Measurements from ENCODE around the gene PCCA.

The PCCA gene

DNA sequence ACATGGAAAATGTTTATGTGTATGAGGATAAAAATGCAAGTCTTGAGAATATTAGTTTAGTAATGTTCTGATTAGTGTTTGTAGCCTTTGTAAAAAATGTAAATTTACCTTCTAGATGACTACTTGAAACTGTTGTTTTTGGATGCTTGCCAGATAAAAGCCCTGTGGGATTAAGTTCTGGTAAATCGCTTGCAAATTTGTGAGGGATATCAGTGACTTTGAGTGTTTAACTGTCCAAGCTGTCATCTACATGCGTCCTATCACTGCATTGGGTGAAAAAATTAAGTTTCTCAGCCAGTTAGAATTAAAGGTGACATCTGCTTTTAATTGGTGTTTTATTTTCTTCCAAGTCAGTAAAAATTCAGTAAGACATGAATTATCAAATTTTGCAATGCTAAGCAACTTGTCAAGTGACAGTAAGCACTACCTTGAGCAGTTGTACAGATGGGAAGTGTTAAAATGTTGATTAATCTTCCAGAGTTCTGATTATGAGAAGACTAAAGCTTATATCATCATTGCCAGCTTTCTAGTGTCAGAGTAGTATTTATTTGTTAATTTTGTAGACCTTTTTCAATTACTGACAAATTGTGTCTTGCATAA, 88.0 kb downstream of the PCCA start:
- Histone ChIP-seq H3K9ac (ENCODE audit: insufficient read length, low read depth) (no peak overlapping the region), H3K4me1 (ENCODE audit: insufficient read depth, insufficient read length) (no peaks in the 10 kb centered on the region), H3K4me3 (ENCODE audit: insufficient read length, low read depth) (no peak overlapping the region), H3K36me3 (ENCODE audit: insufficient read depth, insufficient read length, low read length) (no peaks in the 10 kb centered on the region), H3K27me3 (ENCODE audit: insufficient read depth, insufficient read length) (no peaks in the 10 kb centered on the region), H3K9me3 (ENCODE audit: insufficient read depth, low read length) (peaks cover 11% of the 10 kb centered on the region; the same call in 1 of the 2 replicates)
- DNase-seq (ENCODE audit: low read depth, low spot score): no peak
- no peak for TF ChIP-seq YY1 (IDR thresholded peaks at IDR 0.05; ENCODE audit: insufficient read depth, insufficient read length)
- TF ChIP-seq ZNF274 (IDR thresholded peaks at IDR 0.05; ENCODE audit: low read depth, low read length): no peak
- TF ChIP-seq SUZ12 (IDR thresholded peaks at IDR 0.05; ENCODE audit: extremely low read depth, insufficient read depth, insufficient read length): no peak

DNA sequence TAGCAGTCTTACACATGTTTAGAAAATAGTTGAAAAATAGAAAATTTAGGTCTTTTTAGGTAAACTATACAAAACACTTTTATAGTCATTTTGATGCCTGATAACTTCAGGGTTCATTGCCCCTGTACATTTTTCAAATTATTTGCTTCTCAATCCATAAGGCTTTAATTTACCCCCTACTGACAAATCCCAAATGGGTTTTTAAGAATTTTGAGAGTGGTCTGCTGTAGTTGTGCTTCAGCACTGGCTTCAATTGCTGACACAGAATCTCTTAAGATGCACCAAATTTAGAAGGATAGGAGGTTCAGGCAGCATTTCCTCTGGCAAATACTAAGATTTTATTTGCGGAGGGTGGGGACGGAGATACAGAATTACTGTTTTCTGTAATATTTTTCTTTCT, 89.4 kb downstream of the PCCA start:
- no peak for DNase-seq (ENCODE audit: low read depth, low spot score)
- Histone ChIP-seq H3K9ac (ENCODE audit: insufficient read length, low read depth) (no peak overlapping the region), H3K9me3 (ENCODE audit: insufficient read depth, low read length) (peaks cover 6% of the 10 kb centered on the region; the same call in 1 of the 2 replicates), H3K27me3 (ENCODE audit: insufficient read depth, insufficient read length) (no peaks in the 10 kb centered on the region), H3K4me1 (ENCODE audit: insufficient read depth, insufficient read length) (no peaks in the 10 kb centered on the region), H3K36me3 (ENCODE audit: insufficient read depth, insufficient read length, low read length) (no peaks in the 10 kb centered on the region), H3K4me3 (ENCODE audit: insufficient read length, low read depth) (no peak overlapping the region)
- TF ChIP-seq ZNF274 (IDR thresholded peaks at IDR 0.05; ENCODE audit: low read depth, low read length) (no peak), SUZ12 (IDR thresholded peaks at IDR 0.05; ENCODE audit: extremely low read depth, insufficient read depth, insufficient read length) (no peak), YY1 (IDR thresholded peaks at IDR 0.05; ENCODE audit: insufficient read depth, insufficient read length) (no peak)

GRCh38 chr13:100179276-100179675, 90.4 kb downstream of the PCCA start:
- H3K9me3 ChIP-seq (ENCODE audit: insufficient read depth, low read length): no peaks in the 10 kb centered on the region
- H3K4me3 ChIP-seq (ENCODE audit: insufficient read length, low read depth): no peak overlapping the region
- no peaks in the 10 kb centered on the region for H3K36me3 ChIP-seq (ENCODE audit: insufficient read depth, insufficient read length, low read length)
- TF ChIP-seq YY1 (IDR thresholded peaks at IDR 0.05; ENCODE audit: insufficient read depth, insufficient read length) (no peak), SUZ12 (IDR thresholded peaks at IDR 0.05; ENCODE audit: extremely low read depth, insufficient read depth, insufficient read length) (no peak), ZNF274 (IDR thresholded peaks at IDR 0.05; ENCODE audit: low read depth, low read length) (no peak)
- no peaks in the 10 kb centered on the region for H3K4me1 ChIP-seq (ENCODE audit: insufficient read depth, insufficient read length)
- no peak overlapping the region for H3K9ac ChIP-seq (ENCODE audit: insufficient read length, low read depth)
- H3K27me3 ChIP-seq (ENCODE audit: insufficient read depth, insufficient read length): no peaks in the 10 kb centered on the region
- no peak for DNase-seq (ENCODE audit: low read depth, low spot score)

DNA sequence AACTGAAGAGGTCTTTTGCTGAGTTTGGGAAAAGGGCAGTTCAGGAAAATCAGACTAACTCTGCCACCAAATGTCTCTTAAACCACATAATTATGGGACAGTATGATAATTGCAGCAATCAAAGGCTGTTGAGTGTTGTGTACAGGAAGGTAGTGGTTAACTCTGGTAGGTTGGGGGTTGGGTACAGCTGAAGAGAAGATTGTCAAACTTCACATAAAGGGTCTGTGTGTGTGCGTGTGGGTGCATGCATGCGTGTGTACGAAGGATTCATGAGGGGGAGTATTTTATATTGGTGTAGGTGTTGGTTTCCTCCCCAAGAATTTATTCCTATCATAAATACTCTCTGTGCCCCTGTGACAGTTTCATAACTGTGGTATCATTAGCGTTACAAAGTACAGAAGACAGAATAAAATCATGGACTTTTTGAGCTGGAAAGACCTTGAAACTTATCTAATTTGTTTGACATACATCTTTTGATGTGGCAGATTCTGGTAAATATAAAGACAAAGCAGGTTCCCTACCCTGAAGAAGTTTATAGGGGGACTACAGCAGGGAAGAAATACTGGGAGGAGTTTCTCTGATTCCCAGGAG, 94.1 kb downstream of the PCCA start:
- no peak overlapping the region for H3K4me3 ChIP-seq (ENCODE audit: insufficient read length, low read depth)
- no peaks in the 10 kb centered on the region for H3K36me3 ChIP-seq (ENCODE audit: insufficient read depth, insufficient read length, low read length)
- H3K9ac ChIP-seq (ENCODE audit: insufficient read length, low read depth): no peak overlapping the region
- H3K9me3 ChIP-seq (ENCODE audit: insufficient read depth, low read length): no peaks in the 10 kb centered on the region
- no peak for DNase-seq (ENCODE audit: low read depth, low spot score)
- H3K4me1 ChIP-seq (ENCODE audit: insufficient read depth, insufficient read length): no peaks in the 10 kb centered on the region
- H3K27me3 ChIP-seq (ENCODE audit: insufficient read depth, insufficient read length): no peaks in the 10 kb centered on the region
- TF ChIP-seq SUZ12 (IDR thresholded peaks at IDR 0.05; ENCODE audit: extremely low read depth, insufficient read depth, insufficient read length): no peak
- TF ChIP-seq ZNF274 (IDR thresholded peaks at IDR 0.05; ENCODE audit: low read depth, low read length): no peak
- no peak for TF ChIP-seq YY1 (IDR thresholded peaks at IDR 0.05; ENCODE audit: insufficient read depth, insufficient read length)

DNA sequence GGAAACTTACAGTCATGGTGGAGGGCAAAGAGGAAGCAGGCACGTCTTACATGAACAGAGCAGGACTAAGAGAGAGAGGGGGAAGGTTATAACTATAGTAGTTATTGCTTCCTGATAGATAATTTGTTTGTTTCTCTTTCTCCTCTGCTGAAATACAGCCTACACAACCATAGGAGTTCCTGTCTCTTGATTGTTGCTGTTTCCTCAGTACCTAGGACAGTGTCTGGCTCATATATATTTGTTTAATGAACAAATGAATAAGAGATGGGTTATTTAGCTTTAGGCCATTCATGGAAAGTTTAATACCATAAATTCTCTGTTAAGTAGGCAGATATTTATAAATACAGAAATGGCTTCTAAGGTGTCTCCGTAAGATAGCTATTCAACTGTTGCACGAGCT, 95.2 kb downstream of the PCCA start:
- DNase-seq (ENCODE audit: low read depth, low spot score): no peak
- no peaks in the 10 kb centered on the region for H3K4me1 ChIP-seq (ENCODE audit: insufficient read depth, insufficient read length)
- no peak overlapping the region for H3K4me3 ChIP-seq (ENCODE audit: insufficient read length, low read depth)
- no peaks in the 10 kb centered on the region for H3K9me3 ChIP-seq (ENCODE audit: insufficient read depth, low read length)
- H3K27me3 ChIP-seq (ENCODE audit: insufficient read depth, insufficient read length): no peaks in the 10 kb centered on the region
- H3K9ac ChIP-seq (ENCODE audit: insufficient read length, low read depth): no peak overlapping the region
- TF ChIP-seq YY1 (IDR thresholded peaks at IDR 0.05; ENCODE audit: insufficient read depth, insufficient read length): no peak
- TF ChIP-seq ZNF274 (IDR thresholded peaks at IDR 0.05; ENCODE audit: low read depth, low read length): no peak
- no peak for TF ChIP-seq SUZ12 (IDR thresholded peaks at IDR 0.05; ENCODE audit: extremely low read depth, insufficient read depth, insufficient read length)
- no peaks in the 10 kb centered on the region for H3K36me3 ChIP-seq (ENCODE audit: insufficient read depth, insufficient read length, low read length)

- TF ChIP-seq SUZ12 (IDR thresholded peaks at IDR 0.05; ENCODE audit: extremely low read depth, insufficient read depth, insufficient read length): no peak
- TF ChIP-seq YY1 (IDR thresholded peaks at IDR 0.05; ENCODE audit: insufficient read depth, insufficient read length): no peak
- TF ChIP-seq ZNF274 (IDR thresholded peaks at IDR 0.05; ENCODE audit: low read depth, low read length): no peak
- H3K4me1 ChIP-seq (ENCODE audit: insufficient read depth, insufficient read length): no peaks in the 10 kb centered on the region
- H3K36me3 ChIP-seq (ENCODE audit: insufficient read depth, insufficient read length, low read length): no peaks in the 10 kb centered on the region
- peak; percentile 73 for DNase-seq (ENCODE audit: low read depth, low spot score)
- H3K9me3 ChIP-seq (ENCODE audit: insufficient read depth, low read length): no peaks in the 10 kb centered on the region
- no peak overlapping the region for H3K4me3 ChIP-seq (ENCODE audit: insufficient read length, low read depth)
- H3K9ac ChIP-seq (ENCODE audit: insufficient read length, low read depth): no peak overlapping the region
- H3K27me3 ChIP-seq (ENCODE audit: insufficient read depth, insufficient read length): no peaks in the 10 kb centered on the region
Measured at GRCh38 chr13:100195568-100195967, 106.7 kb downstream of the PCCA start.

DNA sequence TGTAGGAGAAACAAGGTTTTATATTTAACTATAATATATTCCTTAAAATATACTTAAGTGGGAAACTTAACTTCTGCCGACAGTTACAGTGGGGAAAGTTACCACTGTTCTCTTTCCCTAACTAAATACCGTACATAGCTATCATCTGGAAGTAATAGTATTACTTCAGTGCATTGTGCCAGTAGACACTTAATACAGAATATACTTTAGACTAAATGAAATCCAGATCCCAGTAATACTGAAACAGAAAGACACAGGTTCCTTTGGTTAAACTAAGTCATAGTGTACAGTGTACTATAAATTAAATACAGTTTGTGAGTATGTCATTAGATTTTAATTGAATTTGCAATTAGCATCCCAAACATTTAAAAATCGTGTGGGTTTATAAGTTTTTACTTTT, 107.5 kb downstream of the PCCA start:
- TF ChIP-seq SUZ12 (IDR thresholded peaks at IDR 0.05; ENCODE audit: extremely low read depth, insufficient read depth, insufficient read length) (no peak), ZNF274 (IDR thresholded peaks at IDR 0.05; ENCODE audit: low read depth, low read length) (no peak), YY1 (IDR thresholded peaks at IDR 0.05; ENCODE audit: insufficient read depth, insufficient read length) (no peak)
- H3K27me3 ChIP-seq (ENCODE audit: insufficient read depth, insufficient read length): no peaks in the 10 kb centered on the region
- no peaks in the 10 kb centered on the region for H3K4me1 ChIP-seq (ENCODE audit: insufficient read depth, insufficient read length)
- H3K4me3 ChIP-seq (ENCODE audit: insufficient read length, low read depth): no peak overlapping the region
- H3K9me3 ChIP-seq (ENCODE audit: insufficient read depth, low read length): no peaks in the 10 kb centered on the region
- H3K36me3 ChIP-seq (ENCODE audit: insufficient read depth, insufficient read length, low read length): no peaks in the 10 kb centered on the region
- no peak overlapping the region for H3K9ac ChIP-seq (ENCODE audit: insufficient read length, low read depth)
- DNase-seq (ENCODE audit: low read depth, low spot score): no peak
